SIG-M5 (cell line): ENCODE data around the gene AACS.
"Not testable (repeated sequence)": the region's sequence is repeated elsewhere in the genome, so short reads cannot be mapped to it uniquely, and the experiment has no call there.

Experiments
- DNase-seq: peaks from one replicate; lab custom pipeline; 2025; lab: John Stamatoyannopoulos, UW

The AACS gene

GRCh38 chr12:125091401-125091800 lies 26.2 kb downstream of the AACS start:
- DNase-seq = no peak

GRCh38 chr12:125092108-125092871 lies 27.1 kb downstream of the AACS start:
- no peak for DNase-seq

GRCh38 chr12:125092872-125093680 lies 27.8 kb downstream of the AACS start:
- no peak for DNase-seq

GRCh38 chr12:125093681-125094330 lies 28.6 kb downstream of the AACS start:
- no peak for DNase-seq

DNA sequence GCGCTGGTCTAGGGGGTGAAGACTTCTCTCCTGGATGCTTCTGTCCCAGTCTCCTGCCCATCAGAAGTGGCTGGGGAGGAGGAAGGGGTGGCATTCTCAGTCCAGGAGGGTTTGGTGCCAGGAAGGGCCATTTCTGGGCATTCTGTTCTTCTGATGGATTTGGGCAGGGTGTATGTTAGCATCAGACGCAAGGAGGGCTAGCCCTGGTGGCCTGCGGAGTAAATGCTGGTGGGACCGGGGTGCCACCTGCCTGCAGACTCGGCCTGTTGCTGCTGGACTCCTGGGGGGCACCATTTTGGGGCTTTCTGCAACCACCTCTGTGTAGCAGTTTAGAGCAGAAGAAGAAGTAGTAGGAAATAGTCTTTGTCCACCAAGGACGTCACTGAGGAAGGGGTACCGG lies 31.7 kb downstream of the AACS start:
- DNase-seq = no peak

DNA sequence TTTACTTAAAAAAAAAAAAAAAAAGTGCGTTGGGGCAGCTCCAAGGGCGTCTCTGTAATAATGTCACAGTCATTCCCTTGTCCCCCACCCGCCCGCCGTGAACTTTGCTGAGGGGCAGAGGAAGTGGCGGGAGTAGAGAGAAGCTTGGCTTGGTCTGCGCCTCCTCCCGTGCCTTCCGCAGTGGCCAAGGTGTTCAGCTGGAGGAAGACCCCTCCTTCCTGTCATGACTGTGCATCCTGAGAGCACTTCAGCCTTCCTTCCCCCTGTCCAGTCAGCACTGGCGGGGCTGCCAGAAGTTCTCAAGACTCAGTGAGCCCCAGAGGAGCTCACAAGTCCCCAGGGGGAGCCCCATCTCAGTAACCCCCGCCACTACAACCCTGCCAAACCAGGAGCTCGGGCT lies 32.2 kb downstream of the AACS start:
- no peak for DNase-seq

DNA sequence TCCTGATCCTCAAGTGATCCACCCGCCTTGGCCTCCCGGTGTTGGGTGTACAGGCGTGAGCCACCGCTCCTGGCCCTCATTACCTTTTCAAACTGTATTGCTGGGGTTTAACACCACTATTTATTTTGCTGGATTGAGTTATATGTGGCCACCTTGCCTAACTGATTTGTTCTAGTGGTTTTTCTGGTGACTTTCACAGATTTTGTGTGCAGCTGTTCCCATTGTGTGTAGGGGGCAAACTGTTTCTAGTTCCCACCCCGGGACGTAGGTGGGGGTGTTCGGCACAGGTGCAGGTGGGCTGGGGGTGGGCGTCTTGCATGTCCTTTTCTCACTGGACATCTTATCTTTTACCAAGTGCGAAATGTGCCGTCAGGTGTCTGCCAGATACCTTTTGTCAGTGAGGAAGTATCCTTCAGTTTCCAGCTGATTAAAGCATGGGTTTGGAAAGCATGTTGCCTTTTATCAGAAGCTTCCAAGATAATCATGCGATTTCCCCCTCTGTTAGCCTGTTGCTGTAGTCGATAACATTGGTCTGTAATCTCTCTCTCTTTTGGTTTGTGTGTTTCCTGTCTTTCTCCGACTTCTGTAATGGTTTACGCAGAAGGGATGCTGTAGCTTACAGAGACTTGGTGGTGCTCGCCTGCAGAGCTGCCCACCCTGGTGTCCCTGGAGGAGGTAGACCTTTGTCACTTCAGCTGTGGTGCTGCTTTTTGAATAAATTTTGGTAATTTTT lies 33.6 kb downstream of the AACS start:
- no peak for DNase-seq

DNA sequence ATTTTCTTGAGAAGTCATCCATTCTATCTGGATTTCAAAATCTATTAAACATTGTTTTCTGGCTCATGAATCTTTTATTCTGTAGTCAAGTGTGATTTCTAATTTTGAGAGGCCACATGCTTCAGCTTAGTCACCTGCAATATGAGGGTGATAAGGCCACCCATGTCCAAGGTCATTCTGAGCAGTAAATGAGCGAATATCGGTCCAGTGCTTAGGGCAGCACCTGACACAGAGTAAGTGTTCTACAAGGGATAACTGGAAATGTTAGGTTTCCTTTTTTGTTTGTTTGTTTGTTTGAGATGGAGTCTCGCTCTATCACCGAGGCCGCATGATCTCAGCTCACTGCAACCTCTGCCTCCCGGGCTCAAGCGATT lies 34.2 kb downstream of the AACS start:
- no peak for DNase-seq

- DNase-seq = no peak
Observed at GRCh38 chr12:125100551-125101434, 35.6 kb downstream of the AACS start.

GRCh38 chr12:125104982-125105381 lies 39.7 kb downstream of the AACS start:
- no peak for DNase-seq

DNA sequence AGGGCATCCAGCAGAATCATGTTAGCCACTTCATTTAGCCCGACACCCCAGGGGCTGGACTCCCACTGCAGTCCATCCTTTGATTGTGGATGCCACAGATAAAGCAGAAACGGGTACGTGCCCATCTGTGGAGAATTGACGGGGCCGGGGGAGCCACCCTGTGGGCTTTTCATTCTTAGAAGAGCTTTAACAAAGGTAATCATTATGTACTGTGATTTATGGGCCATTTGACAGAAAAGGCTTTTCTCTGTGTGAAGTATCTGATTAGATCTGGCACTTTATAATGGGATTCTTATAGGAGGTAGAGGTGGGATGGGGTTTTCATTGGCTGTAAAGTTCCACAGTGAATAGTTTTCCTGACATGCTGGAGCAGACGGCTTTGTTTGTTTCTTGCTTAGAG lies 40.4 kb downstream of the AACS start:
- DNase-seq = no peak

- no peak for DNase-seq
Observed at GRCh38 chr12:125110641-125111360, 45.6 kb downstream of the AACS start.

DNA sequence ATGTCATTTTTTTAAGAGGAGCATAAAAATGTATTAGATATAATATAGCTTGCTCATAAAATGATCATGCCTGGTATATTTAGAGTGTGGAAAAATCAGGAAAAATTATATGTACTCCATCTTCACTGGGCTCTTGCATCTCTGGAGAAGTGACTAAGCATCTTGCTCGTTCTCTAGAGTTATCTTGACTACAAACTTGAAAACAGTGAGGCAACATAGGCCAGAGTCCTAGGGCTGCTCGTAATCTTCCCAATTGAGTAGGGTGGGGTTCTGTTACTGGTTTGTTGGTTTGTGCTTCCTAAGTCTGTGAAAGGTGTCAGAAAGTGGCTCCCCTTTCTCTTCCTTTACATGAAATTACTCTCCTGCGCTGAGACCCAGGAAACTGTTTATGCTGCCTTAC lies 46.2 kb downstream of the AACS start:
- DNase-seq = no peak

DNA sequence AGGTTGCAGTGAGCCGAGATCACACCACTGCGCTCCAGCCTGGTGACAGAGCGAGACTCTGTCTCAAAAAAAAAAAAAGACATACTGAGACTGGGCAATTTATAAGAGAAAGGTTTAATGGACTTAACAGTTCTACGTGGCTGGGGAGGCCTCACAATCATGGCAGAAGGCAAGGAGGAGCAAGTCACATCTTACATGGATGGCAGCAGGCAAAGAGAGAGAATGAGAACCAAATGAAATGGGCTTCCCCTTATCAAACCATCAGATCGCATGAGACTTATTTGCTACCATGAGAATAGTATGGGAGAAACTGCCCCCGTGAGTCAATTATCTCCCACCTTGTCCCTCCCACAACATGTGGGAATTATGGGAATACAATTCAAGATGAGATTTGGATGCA lies 47.4 kb downstream of the AACS start:
- not testable (repeated sequence) for DNase-seq

- no peak for DNase-seq
Observed at GRCh38 chr12:125113263-125113662, 48.0 kb downstream of the AACS start.

- DNase-seq = no peak
Observed at GRCh38 chr12:125113789-125114188, 48.6 kb downstream of the AACS start.

- no peak for DNase-seq
Observed at GRCh38 chr12:125114365-125115141, 49.3 kb downstream of the AACS start.

DNA sequence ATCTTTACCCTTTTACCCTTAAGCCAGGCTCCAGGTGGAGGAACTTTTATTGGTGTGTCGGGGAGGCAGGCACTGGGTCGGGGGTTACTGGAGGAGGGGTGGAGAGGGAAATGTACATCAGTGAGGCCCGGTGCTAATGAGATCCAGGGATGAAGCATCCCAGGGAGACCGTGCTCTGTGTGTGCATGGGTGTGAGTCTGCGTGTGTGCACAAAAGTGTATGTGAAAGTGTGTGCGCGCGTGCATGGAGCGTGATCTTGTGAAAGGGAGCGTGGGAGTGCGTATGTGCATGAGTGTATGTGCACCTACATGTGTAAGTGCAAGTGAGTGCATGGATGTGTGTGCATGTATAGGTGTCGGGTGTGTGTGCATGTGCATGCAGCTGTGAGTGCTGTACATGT lies 55.3 kb downstream of the AACS start:
- DNase-seq = no peak

DNA sequence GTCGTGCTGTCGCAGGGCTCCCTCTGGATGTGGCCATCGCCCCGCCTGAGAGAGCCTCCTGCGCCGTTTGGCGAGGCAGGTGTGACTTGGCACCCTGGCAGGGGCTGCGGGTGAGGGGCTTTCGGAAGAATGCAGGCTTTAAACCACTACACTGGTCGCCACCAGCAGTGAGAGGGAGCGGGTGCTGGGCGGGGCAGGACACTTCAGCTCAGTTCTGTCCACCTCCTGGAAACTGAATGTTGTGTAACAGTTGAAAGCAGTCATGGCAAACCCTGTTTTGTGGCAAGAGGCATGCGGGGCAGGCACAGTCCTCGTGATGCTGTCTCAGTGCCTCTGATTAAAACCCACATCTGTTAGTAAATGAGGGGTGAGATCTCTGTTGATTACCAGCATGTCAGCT lies 55.9 kb downstream of the AACS start:
- DNase-seq = no peak

GRCh38 chr12:125122668-125123067 lies 57.4 kb downstream of the AACS start:
- no peak for DNase-seq
